ENCODE data around the gene TPCN1.
A peak's percentile ranks its signal among the peaks of the same experiment; 100 is the strongest.

The TPCN1 gene

DNA sequence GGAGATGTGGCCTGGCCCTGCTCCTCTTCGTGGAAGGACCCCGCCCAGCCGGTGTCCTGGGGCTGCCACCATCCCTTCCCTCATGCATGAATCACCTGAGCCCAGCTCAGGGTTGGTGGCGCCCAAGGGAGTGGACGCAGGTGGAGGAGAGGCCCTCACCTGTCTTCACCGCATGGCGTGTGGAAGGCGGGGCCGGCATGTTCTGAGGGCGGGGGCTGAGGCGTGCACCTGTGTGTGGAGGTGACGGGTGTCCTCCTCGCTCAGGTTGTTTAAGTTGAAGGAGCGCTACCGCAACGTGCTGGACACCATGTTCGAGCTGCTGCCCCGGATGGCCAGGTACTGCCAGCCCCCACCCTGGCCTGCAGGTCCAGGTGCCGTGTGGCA, 66.6 kb downstream of the TPCN1 start:
- no peak for DNase-seq

GRCh38 chr12:113289361-113289760, 68.1 kb downstream of the TPCN1 start:
- no peak for DNase-seq

DNA sequence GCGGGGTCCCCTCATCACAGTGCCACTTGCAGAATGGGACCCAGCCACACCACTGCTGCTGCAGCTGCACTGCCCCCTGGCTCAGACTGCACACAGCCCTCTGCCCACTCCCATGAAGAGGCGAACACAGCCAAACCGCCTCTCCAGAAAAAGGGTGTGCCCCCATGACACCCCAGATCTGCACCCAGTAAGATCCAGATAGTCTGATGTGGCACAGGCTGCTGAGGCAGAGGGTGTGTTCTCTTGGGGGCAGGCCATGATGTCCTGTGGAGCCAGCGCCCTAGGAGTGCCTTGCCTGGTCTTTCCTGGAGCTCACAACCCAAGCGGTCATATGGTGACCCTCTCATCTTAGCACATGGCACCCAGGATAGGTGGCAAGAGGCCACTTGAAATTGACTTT, 69.2 kb downstream of the TPCN1 start:
- DNase-seq, result no peak

DNA sequence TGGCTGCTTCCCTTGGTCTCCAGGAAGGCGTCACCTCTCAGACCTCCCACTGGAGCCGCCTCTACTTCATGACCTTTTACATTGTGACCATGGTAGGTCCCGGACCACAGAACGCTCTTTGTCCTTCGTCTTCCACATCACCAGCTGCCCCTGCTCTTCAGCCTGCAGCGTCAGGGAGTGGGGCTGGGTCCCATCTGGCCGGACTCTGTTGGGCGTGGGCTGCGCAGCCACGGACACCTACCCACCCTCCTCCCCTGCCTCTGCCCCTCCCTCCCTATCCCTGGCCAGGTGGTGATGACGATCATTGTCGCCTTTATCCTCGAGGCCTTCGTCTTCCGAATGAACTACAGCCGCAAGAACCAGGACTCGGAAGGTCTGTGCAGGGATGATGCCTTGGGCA, 70.3 kb downstream of the TPCN1 start:
- DNase-seq, result no peak

DNA sequence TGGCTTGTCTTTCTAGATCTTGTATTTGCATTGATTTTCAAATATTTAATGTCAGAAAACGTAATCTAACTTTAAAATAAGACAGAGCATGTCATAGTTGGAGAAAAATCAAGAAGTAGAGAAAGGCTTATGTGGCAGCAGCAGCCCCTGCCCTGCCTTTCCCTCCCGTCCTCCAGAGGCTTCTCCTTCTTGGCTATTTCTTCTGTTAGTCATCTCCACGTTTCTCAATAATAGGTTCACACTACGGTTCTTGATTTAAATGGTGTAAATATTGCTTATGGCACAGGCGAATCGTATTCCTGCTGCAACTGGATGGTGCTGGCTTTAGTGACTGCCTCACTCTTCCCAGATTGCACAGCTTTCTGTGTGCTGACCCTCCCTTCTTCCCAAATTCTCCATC, 70.8 kb downstream of the TPCN1 start:
- no peak for DNase-seq

- no peak for DNase-seq
Observed at GRCh38 chr12:113292547-113292946, 71.3 kb downstream of the TPCN1 start.

DNA sequence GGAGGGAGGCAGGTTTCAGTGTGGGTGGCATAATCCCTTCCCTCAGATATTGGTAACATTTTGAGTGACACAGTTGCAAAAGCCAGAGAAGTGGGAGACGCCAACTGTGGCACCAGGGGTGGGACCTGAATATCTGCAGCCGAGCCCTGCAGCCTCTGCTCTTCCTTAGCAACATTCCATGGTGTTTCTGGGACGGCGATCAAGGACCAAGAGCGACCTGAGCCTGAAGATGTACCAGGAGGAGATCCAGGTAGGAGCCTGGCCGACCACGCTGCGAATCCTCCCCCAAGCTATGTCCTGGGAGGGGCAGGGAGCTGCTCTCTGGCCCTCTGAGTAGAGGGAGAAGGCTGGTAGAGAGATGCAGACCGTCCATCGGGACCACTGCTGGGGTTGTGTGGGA, 71.8 kb downstream of the TPCN1 start:
- DNase-seq, result no peak

DNA sequence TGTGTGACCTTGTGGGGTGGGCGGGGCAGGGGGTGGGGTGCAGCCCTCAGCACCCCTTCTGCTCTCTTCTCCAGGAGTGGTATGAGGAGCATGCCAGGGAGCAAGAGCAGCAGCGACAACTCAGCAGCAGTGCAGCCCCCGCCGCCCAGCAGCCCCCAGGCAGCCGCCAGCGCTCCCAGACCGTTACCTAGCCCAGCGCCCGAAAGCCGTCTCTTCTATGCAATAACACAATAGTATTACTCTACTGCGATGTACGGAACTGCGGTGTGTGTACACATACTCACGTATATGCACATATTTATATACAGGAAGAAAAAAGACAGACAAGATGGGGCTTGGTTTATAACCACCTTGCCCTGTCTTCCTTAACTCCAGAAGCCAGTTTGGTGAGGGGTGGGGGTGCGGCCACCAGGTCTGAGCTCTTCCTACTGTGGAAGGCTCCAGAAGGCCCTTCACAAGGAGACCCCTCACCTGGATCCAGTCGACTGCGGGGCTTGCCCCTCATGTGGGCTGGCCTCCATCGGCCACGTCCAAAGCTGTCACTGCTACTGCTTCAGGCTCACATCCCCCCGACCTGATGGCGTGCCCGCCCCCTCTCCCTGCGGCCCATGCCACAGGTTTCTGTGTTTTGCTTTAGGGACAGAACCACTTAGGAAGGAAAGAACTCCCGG, 74.8 kb downstream of the TPCN1 start:
- no peak for DNase-seq

- DNase-seq, result no peak
Observed at GRCh38 chr12:113296557-113297213, 75.4 kb downstream of the TPCN1 start.

GRCh38 chr12:113297214-113297587, 75.9 kb downstream of the TPCN1 start:
- DNase-seq, result no peak

GRCh38 chr12:113297621-113298471, 76.6 kb downstream of the TPCN1 start:
- DNase-seq, result no peak

DNA sequence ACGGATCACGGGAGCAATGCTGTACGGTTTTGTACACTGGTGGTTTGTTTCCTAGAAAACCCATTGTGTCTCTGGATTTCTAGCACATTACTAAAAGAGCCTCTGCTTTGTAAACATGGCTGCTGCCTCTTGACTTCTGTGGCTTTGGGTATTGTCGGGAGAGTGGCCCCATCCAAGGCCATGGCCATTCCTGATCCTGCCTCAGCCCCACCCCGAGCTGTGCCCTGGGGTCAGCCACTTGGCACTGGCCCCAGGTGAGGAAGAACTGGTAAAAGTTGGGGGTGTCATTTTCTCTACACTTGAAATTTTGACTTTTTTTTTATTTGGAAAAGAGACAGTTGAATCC, 77.2 kb downstream of the TPCN1 start:
- no peak for DNase-seq

DNA sequence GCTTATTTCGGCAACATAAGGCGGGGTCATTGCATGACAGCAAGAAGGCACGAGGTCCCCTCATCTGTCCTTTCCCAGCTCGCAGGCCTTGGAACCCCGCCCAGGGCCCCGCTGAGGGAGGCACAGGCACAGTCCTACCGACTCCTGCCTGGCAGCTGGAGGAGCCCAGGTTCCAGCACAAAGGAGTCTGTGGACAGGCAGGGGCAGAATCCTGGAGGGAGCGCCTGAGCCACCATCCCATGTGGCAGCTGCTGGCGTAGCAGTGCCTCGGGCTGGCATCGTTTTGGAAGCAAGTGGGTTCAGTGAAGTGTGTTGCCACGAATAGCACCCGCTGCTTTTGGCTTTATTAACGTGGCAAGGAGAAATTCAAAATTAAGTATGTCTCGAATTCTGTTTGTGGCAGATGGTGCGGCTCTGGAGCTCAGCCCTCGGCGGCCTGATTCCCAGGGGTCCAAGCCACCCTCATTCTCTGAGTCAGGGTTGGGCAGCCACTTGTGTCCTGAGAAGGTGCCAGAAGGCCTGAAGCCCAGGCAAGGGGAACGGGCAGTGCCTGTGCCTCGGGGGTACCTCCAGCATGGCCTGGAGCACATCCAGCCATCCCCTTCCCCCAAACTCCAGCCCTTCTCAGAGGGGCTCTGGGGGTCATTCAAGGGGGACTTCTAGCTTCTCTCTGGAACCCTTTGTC, 77.7 kb downstream of the TPCN1 start:
- DNase-seq, result no peak

DNA sequence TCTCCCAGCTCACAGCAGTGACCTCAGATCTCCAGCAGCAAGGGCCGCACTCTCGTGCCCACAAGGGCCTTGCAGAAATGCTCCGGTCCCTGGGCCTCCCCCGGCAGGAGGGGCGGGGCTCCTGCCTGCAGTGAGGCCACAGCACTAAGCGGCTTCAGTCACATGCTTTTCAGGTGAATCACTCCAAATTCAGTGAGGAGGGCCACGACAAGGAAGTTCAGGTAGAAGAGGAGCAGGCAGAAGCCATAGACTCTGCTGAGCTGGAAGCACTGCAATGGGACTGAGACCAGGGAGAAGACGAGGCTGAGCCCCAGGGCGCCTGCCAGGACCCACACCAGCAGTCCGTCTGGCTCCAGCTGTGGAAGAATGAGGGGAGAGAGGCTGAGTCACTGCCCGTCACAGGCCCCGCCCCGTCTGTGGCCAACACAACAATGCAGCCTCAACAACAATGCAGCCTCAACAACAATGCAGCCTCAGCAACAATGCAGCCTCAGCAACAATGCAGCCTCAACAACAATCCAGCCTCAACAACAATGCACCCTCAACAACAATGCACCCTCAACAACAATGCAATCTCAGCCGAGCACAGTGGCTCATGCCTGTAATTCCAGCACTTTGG, 78.5 kb downstream of the TPCN1 start:
- no peak for DNase-seq

DNA sequence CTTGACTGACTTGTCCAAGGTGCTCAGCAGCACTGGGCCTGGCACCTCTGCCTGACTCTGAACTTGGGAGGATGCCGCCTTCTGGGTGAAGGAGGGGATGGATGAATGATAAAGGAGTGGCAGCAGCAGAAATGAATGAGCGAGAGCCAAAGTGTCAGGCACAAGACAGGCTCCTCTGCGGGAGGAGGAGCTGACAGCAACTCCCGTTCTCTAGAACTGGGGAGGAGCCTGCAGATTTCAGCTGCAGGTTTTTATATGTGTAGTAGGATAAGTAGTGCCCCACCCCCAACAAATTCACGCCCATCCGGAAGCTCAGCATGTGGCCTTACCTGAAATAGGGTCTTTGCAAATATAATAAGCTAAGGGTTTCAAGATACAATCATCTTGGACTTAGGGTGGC, 80.5 kb downstream of the TPCN1 start:
- no peak for DNase-seq

- no peak for DNase-seq
Observed at GRCh38 chr12:113302466-113302865, 81.2 kb downstream of the TPCN1 start.

GRCh38 chr12:113302886-113303640, 81.8 kb downstream of the TPCN1 start:
- DNase-seq, result peak in 1 of 5 experiments; percentile 12

GRCh38 chr12:113305281-113305856, 84.1 kb downstream of the TPCN1 start:
- no peak for DNase-seq

GRCh38 chr12:113306382-113306781, 85.1 kb downstream of the TPCN1 start:
- DNase-seq, result no peak

DNA sequence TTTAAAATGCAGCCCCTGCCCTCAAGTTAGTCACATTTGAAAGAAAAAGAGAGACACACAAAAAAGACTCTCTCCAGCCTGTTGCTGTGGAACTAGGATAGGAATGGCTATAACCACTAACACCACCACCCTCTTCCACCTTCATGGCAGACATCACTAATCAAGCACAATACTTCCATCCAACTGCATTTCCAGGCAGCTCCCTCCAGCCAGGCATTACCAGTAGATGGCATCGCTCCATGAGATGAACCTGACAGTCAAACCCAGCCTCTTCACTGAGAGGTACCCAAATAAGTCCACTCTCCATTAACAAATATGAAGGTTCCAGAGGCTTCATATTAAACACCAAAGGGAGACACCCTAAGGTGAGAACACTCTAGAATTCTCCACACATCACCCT, 89.2 kb downstream of the TPCN1 start:
- DNase-seq, result peak in 1 of 5 experiments; percentile 13

GRCh38 chr12:113314121-113314529, 92.9 kb downstream of the TPCN1 start:
- DNase-seq, result no peak

DNA sequence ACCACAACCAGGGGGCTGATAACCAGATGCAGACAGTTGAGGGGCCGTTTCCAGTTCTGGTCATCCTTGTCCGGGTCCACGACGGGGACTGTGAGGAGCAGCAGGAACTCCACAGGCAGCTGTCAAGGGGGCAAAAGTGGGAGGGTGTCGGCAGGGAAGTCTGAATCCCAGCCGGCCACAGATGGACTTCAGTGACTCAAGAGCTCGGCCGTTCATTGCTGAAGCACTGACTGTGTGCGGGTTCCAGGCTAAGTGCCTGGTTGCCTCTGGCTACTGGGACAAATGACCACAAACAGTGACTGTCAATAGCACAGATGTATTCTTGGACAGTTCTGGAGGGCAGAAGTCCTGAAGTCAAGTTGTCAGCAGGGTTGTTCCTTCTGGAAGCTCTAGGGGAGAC, 94.1 kb downstream of the TPCN1 start:
- no peak for DNase-seq
